ENCODE measurements around the gene CDCA4.

- TF ChIP-seq POLR2A (IDR thresholded peaks at IDR 0.05) (no peak), CTCF (IDR thresholded peaks at IDR 0.05 in 8 of 11, conservative IDR thresholded peaks at IDR 0.05 in 3 of 11) (no peak), POLR2AphosphoS5 (IDR thresholded peaks at IDR 0.05) (peak in 2 of 3 donors; percentile 5 to 54)
Measured at GRCh38 chr14:105049753-105050550, 29.1 kb upstream of the CDCA4 start.

Measured in spleen (tissue), 7 donors.